Measurements from ENCODE around the gene KRT20. TPM values are rescaled to one million over a fixed set of nuclear protein-coding genes. Genes with fewer than 3 reads are reported as not detected.

The KRT20 gene
- total RNA-seq, 1 experiment from 2014 or later, result 0.13 TPM

GRCh38 chr17:40906613-40907012, 21.6 kb upstream of the KRT20 start:
- CTCF ChIA-PET, result interaction anchor here (0.5 to 1.1 kb wide), 2 partner anchors 642 to 673 kb away, joined by 5 to 6 read pairs; no protein-coding TSS in a partner anchor
- ATAC-seq (no peak), DNase-seq (ENCODE audit: low read depth, low spot score) (no peak)
- Histone ChIP-seq H3K27me3 (ENCODE audit: control insufficient read depth, insufficient read depth, low read length) (no peaks in the 10 kb centered on the region; the same call in 1 of the 2 replicates), H3K36me3 (ENCODE audit: control insufficient read depth, insufficient read depth, low read length) (no peaks in the 10 kb centered on the region), H3K27ac (ENCODE audit: low read length) (no peak overlapping the region), H3K9me3 (ENCODE audit: control insufficient read depth, insufficient read depth, low read depth, low read length) (no peaks in the 10 kb centered on the region), H3K4me3 (ENCODE audit: low read depth in 2 of 2, low read length in 2 of 2) (no peak overlapping the region), H3K4me1 (ENCODE audit: control insufficient read depth, insufficient read depth, low read length) (peaks cover 27% of the 10 kb centered on the region)
- no TSS peak for BruUV-seq (replicated peaks)
- POLR2A ChIA-PET, result interaction anchor here (0.7 kb wide), 1 partner anchor 525 kb away, joined by 7 read pairs; no protein-coding TSS in a partner anchor
- in situ Hi-C loops (cut with HindIII; ENCODE audit: low pct_unique_long_range_greater_than_20kb, low sequenced_read_pairs), result no loop called here
- intact Hi-C loops (cut with micrococcal nuclease; ENCODE audit: unreplicated experiment), result loop anchor here (5.0 to 10.0 kb wide), 3 partner anchors 431 to 641 kb away; partner anchors contain the start of gene KRT19
- TF ChIP-seq SIN3A (IDR thresholded peaks at IDR 0.05; ENCODE audit: borderline replicate concordance, insufficient read depth, low read depth, low read length), result no peak
- no peak for TF ChIP-seq CTCF (IDR thresholded peaks at IDR 0.05)
- no peak for TF ChIP-seq POLR2AphosphoS5 (IDR thresholded peaks at IDR 0.05; ENCODE audit: low read depth, low read length)
- peak in 1 of 2 experiments; percentile 63; a peak in 2 of 4 replicates for TF ChIP-seq REST (IDR thresholded peaks at IDR 0.05; ENCODE audit: insufficient read depth in 1 of 2, low read depth in 2 of 2, low read length in 1 of 2)
- no peak for TF ChIP-seq TCF7L2 (IDR thresholded peaks at IDR 0.05; ENCODE audit: low read depth, low read length)

DNA sequence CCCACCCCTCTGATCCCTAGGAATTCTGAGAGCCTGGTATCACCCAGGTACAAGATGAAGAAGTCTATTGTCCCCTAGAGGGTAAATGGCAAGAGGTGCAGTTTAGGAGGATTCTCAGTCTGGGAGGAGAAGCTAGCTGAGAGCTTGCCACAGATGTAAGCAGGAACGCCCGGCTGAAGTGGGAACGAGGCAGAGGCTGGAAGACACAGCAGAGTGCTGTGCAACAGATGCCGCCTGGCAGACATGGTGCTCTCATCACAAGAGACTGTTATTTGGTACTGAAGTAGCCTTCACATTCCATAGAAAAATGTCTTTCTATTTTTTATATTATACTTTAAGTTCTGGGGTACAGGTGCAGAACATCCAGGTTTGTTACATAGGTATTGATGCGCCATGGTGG, 20.3 kb upstream of the KRT20 start:
- ATAC-seq (no peak), DNase-seq (ENCODE audit: low read depth, low spot score) (no peak)
- H3K36me3 ChIP-seq (ENCODE audit: control insufficient read depth, insufficient read depth, low read length), result no peaks in the 10 kb centered on the region
- H3K4me1 ChIP-seq (ENCODE audit: control insufficient read depth, insufficient read depth, low read length), result peaks cover 27% of the 10 kb centered on the region
- intact Hi-C loops (cut with micrococcal nuclease; ENCODE audit: unreplicated experiment), result loop anchor here (5.0 to 10.0 kb wide), 3 partner anchors 432 to 642 kb away; partner anchors contain the start of gene KRT19
- H3K9me3 ChIP-seq (ENCODE audit: control insufficient read depth, insufficient read depth, low read depth, low read length), result no peaks in the 10 kb centered on the region
- CTCF ChIA-PET, result no interaction called here
- no TSS peak for BruUV-seq (replicated peaks)
- no peak overlapping the region for H3K27ac ChIP-seq (ENCODE audit: low read length)
- no peak overlapping the region for H3K4me3 ChIP-seq (ENCODE audit: low read depth in 2 of 2, low read length in 2 of 2)
- no peaks in the 10 kb centered on the region; the same call in 1 of the 2 replicates for H3K27me3 ChIP-seq (ENCODE audit: control insufficient read depth, insufficient read depth, low read length)
- POLR2A ChIA-PET, result interaction anchor here (0.7 kb wide), 1 partner anchor 583 kb away, joined by 3 read pairs; no protein-coding TSS in a partner anchor
- TF ChIP-seq SIN3A (IDR thresholded peaks at IDR 0.05; ENCODE audit: borderline replicate concordance, insufficient read depth, low read depth, low read length), result no peak
- TF ChIP-seq TCF7L2 (IDR thresholded peaks at IDR 0.05; ENCODE audit: low read depth, low read length), result no peak
- no peak for TF ChIP-seq POLR2AphosphoS5 (IDR thresholded peaks at IDR 0.05; ENCODE audit: low read depth, low read length)
- TF ChIP-seq REST (IDR thresholded peaks at IDR 0.05; ENCODE audit: insufficient read depth in 1 of 2, low read depth in 2 of 2, low read length in 1 of 2), result no peak
- no peak for TF ChIP-seq CTCF (IDR thresholded peaks at IDR 0.05)
- in situ Hi-C loops (cut with HindIII; ENCODE audit: low pct_unique_long_range_greater_than_20kb, low sequenced_read_pairs), result no loop called here
